ENCODE data around the gene CLDND1.
"Not testable (repeated sequence)": the region's sequence is repeated elsewhere in the genome, so short reads cannot be mapped to it uniquely, and the experiment has no call there.

Gene CLDND1

DNA sequence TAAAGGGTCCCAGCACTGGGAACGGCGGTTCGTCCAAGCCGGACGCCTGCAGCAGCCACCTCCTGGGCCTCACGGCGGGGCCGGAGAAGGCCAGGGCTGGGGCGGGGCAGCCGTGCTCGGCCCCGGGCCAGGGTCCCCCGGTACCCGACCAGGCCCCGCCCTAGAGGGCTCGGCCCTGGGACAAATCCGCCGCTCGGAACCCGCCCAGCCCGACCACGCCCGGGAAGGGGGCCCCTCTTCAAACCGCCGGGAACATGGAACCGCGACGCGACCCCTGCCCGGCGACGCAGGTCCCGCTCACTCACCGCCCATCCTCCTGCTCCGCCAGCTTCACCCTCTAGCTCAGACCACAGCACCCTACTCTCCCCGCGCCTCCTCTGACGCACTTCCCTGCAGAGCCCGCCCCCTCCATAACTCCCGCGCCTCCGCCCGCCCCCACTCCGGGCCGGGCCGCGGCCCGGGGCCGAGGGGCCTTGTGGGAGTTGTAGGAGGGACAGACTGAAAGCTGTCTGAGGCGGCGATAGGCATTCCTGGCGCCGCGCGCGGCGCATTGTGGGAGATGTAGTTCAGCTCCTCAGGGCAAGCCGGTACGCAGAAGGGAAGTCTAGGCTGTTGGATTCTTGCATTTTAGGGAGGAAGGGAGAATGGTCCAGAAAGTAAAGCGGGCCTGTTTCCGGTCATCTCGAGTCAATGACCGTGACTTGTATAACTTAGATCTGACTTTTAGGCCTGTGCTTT lies at the start of gene CLDND1:
CLDND1 (minus strand) TSS at position 359 of the 738 bp plus-strand sequence. CDS start 1,478 bp downstream, outside the sequence.
- DNase-seq (ENCODE audit: low read depth in 2 of 2): peak; percentile 86 to 88

DNA sequence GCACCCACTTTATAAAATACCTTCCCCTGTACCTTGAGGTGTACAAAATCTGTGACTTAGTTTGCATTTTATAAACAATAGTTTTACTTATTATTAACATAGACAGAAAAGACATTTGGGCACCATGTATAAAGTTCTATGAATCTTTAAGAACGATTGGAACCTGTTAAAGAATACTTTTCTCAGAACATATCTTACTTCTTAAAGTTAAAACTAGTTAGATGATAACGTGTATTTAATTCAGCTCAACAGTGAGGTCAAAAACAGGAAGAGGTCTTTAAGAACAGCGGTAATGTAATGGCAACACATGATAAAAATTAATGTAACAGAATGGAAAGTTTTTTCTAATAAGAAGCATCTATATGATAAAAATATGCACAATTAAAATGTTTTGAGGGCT lies 45.7 kb upstream of the CLDND1 start:
- DNase-seq (ENCODE audit: low read depth in 2 of 2): no peak

GRCh38 chr3:98567666-98568270 lies 45.1 kb upstream of the CLDND1 start:
- DNase-seq (ENCODE audit: low read depth in 2 of 2): no peak

GRCh38 chr3:98565843-98566242 lies 43.1 kb upstream of the CLDND1 start:
- DNase-seq (ENCODE audit: low read depth in 2 of 2): no peak

DNA sequence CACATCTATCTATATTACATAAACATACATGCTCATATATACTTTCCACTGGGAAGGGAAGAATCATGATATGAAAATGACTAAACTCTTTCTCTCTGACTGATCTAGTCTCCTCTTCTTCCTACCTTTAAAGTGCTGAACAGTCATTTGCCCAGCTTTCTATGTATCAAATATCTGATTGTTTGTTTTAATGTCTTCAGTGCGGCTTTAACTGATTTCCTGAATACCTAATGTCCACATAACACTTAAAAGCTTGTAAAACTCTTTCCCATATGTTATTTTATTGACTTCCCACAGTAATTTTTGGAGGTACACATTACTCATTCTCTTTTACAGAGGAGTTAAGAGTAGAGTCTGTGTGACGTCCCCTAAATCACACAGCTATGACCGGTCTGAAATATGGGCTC lies 42.5 kb upstream of the CLDND1 start:
- DNase-seq (ENCODE audit: low read depth in 2 of 2): no peak

- DNase-seq (ENCODE audit: low read depth in 2 of 2): no peak
These were observed 41.7 kb upstream of the CLDND1 start for GRCh38 chr3:98564282-98565005.

DNA sequence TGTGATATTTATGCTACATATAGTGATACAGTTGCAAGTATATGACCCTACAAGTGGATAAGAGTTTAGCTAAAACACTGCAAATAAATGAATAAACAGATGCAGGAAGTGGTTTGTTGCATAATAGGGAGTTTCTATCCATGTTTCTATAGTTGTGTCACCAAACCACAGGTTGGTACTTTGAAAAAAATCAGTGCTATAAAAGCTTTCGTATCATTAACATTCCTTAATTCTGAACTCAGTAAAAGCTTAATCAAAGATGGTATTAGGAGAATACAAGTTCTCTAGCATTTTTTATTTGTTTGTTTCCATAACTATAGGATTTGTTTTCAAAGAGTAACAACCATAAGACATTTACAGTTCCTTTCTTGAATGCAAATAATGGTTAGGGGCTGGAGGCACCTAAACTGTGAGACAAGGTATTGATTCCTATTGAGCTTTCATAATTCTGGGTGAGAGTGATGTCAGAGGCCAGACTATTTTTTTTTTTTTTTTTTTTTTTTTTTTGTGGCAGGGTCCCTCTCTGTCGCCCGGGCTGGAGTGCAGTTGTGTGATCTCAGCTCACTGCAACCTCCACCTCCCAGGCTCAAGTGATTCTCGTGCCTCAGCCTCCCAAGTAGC lies 41.1 kb upstream of the CLDND1 start:
- no peak for DNase-seq (ENCODE audit: low read depth in 2 of 2)

- DNase-seq (ENCODE audit: low read depth in 2 of 2): no peak
These were observed 39.2 kb upstream of the CLDND1 start for GRCh38 chr3:98561727-98562521.

GRCh38 chr3:98560911-98561310 lies 38.2 kb upstream of the CLDND1 start:
- DNase-seq (ENCODE audit: low read depth in 2 of 2): no peak

- not testable (repeated sequence) for DNase-seq (ENCODE audit: low read depth in 2 of 2)
These were observed 37.1 kb upstream of the CLDND1 start for GRCh38 chr3:98559769-98560168.

DNA sequence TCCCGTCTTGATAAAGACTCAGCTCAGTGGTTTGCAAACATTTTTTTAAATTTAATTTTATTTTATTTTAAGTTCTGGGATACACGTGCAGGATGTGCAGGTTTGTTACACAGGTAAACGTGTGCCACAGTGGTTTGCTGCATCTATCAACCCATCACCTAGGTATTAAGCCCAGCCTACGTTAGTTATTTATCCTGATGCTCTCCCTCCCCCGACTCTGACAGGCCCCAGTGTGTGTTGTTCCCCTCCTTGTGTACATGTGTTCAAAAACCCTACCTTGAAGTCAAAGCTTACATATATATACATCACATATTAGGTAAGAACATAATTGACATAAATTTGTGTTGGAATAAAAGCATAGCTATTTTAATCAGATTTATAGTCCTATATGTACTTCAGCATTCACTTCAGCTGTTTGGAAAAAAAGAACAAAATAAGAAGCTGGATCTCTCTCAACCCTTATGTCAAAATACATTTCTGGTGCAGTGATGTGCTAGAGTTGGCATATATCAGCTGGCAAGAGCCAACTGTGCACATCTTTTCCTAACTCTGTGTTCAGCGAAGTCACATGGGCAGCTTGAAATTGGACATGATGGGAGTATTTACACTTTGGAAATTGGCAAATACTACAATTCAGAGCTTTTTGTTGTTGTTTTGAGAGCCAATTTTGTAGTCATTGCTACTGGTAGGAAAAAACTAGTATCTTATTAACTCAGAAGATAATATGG lies 35.6 kb upstream of the CLDND1 start:
- DNase-seq (ENCODE audit: low read depth in 2 of 2): no peak

DNA sequence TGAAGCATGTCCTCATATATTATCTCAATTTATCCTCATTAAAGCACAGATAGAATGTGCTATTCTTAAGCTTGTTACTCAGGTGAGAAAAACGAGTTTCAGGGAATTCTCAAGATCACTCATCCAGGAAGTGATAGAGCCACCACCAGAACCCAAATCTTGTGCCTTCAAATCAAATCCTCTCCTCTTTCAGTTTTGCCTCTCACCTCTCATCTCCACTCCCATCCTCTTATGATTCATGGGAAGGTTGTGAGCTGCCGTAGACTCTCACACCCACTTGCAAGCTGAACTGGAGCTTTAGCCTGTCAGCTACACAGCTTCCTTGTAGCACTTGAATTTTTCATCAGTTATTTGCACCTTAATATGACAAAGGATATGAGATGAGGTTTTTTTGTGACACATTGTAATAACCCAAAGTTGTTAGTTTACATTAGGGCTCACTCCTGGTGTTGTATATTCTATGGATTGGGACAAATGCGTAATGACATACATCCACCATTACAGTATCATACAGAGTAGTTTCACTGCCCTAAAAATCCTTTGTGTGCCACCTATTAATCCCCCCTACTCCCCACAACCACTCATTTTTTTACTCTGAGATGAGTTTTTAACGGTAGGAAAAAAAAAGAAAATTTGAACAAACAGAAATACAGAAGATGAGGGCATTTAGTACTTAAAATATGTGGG lies 34.8 kb upstream of the CLDND1 start:
- DNase-seq (ENCODE audit: low read depth in 2 of 2): no peak

DNA sequence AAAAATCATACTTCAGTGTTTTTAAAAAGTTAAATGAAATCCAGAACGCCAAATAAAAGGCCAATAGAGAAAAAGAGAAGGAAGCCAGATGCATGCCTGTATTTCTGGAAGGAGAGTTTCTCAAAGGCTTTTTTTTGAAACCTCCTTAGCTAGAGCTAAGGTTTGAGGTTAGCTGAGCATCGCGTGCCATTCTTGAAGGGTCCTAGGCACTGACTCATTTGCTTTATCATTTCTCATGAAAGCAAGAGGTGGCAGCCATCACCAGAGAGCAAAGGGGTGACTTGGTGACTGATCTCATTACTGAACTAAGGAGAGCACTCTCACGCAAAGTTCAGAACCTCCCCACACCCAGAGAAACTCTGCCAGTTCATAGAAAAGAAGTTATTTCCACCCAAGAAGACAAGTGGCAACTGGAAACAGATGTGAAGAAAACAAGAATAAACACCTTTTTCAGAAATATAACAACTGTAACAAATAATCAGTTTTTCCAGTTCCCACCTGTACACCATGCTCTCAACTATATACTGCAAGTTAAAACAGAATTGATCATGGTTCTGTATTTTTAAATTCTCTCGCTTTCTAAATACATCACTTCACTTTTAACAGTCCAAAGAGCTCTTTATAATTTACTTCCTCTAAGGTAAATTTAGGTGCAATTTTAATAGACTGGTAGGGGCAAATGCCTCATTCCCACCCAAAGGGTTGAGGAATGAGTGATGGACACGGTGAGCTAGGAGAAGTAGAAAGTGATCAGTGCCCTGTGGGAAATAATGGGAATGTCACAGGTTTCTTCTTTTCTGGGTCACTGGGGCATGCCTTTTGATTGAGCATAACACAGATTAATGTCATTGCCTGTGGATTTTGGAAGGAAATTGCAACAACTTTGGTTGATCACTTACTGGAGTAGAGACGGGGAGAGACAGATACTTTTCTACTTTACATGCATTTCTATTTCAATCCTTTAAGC lies 33.7 kb upstream of the CLDND1 start:
- no peak for DNase-seq (ENCODE audit: low read depth in 2 of 2)

GRCh38 chr3:98555025-98555379 lies 32.3 kb upstream of the CLDND1 start:
- DNase-seq (ENCODE audit: low read depth in 2 of 2): no peak

- no peak for DNase-seq (ENCODE audit: low read depth in 2 of 2)
These were observed 31.9 kb upstream of the CLDND1 start for GRCh38 chr3:98554580-98554979.

DNA sequence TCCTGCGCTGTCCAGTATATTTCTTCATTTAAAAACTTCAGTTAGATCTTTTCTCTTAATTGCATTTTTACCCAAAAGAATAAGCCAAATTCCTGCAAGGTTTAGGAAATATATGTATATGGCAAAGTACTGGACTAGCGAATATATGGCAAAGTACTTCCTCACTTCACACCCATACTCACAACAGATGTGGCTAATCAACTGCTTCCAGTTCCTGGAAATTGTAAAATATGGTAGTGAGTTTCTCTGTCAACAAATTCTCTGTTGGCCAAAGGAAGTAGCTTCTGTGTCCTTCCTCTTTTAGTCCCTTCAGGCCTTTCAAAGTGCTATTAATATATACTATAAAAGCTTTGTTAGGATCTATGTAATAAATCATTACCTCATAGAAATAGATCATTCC lies 31.1 kb upstream of the CLDND1 start:
- DNase-seq (ENCODE audit: low read depth in 2 of 2): no peak

GRCh38 chr3:98553021-98553563 lies 30.4 kb upstream of the CLDND1 start:
- DNase-seq (ENCODE audit: low read depth in 2 of 2): no peak

- no peak for DNase-seq (ENCODE audit: low read depth in 2 of 2)
These were observed 29.7 kb upstream of the CLDND1 start for GRCh38 chr3:98552232-98553020.
